CD4-positive, alpha-beta T cell treated with Interleukin-17A for 4 hours (primary cell): ENCODE results near the gene FIG4.
"Not testable (repeated sequence)": the region's sequence is repeated elsewhere in the genome, so short reads cannot be mapped to it uniquely, and the experiment has no call there.

ENCODE experiments used
- DNase-seq: peaks from one replicate; pipeline ENCODE4 v3.0.0-alpha.2; 2020; ENCODE audit warnings: mixed read lengths

FIG4 gene

DNA sequence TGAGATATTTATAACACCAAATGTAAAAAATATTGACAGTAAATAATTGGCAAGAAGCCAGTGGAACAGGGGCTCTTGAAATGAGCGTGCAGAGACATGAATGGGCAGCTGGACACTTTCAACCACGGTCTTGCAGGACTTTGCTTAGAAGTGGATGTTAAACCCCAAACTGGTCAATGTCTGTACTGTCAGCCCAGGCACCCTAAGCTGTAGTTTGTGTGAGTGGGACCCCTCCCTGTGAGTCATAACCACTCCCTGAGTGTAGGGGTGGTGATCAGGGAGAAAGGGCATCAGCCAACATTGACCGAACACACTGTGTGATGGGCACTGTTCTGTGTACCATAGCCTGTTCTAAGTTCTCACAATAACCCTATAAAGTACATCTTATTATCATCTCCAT is 108.6 kb downstream of the FIG4 start:
- DNase-seq = no peak

DNA sequence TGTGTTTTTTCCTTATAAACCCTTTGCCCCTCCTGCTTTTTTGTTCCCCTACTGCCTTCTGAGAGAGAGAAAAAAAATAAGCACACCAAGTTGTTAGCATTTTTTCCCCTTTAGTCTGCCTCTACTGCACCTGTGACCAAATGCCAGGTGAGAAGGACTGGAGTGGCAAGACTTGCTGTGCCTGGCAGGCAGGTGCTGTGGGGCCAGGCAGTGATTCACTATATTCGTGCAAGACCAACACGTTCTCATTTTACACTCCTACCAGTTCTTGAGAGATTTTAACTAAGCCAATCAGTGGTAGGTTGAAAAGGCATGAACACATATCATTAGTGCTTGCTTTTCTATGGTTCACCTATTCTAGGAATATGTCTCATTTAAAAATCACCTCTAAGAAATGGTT is 109.7 kb downstream of the FIG4 start:
- DNase-seq = no peak

DNA sequence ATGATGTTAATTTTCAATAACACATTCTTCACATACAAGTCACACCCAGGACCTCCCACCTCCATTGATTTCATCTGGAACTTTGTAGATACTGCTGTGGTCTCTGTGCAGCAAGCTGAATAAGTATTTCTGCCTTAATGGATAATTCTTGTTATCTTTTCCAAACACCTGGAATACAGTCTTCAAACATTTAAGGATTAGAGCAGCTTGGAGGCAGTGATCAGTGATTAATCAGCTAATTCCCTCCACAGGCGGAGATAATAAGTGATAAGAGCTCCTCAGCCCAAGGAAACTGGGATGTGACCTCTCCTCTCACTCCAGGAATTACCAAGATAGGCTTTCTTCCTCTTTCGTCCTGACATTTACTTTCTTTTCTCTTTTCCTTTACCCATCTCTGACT is 110.7 kb downstream of the FIG4 start:
- no peak for DNase-seq

DNA sequence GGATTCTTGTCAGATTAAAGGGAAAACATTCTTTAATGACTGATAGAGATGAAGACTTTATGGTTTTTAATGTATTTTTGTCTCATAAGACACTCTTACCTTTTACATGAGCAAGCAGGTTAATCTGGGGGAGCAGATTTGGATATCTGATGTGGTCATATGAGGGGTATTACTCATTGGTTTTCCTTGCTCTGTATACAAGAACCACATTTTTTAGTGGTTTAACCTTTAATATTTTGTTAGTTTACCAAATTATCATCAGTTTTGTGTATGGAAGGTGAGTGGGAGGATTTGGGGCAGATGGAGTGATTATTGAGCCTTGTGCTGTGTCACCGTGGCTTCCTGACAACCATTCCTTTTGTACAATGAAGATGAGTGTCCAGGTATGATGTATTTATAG is 112.9 kb downstream of the FIG4 start:
- no peak for DNase-seq

GRCh38 chr6:109807881-109808280 is 116.8 kb downstream of the FIG4 start:
- no peak for DNase-seq

DNA sequence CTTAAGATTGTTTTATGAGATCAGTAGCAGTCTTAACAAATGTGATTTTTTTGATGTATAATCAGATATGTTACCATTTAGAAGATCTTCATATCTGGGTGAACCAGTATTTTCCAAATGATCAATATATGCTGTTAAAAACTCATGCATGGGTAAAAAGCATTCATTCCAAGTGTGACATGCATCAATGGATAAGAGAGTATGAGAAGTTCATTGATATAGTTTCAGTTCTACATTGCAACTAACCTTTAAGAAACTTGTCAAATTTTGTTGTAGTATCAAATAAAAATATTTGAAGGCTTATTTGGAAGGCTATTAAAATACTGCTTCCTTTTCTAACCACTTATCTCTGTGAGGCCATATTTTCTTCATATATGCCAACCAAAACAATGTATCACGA is 117.7 kb downstream of the FIG4 start:
- no peak for DNase-seq

DNA sequence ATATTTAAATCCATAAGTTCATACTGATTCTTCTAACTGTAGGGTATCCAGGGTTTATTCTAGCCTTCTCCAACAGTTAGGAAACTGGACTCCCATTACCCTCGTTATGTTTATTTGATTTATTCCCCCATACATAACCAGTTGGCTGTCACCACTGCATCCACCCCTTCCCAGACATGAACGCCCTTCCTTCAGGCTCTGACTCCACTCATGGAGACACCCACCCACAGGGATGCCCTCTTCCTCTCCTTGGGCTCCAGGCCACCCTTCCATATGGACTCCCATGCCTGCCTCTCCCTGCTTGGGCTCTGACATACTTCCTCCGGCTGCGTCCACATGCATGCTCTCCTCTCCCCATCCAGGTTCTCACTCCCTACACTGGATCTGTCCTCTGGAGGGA is 124.0 kb downstream of the FIG4 start:
- no peak for DNase-seq

GRCh38 chr6:109816452-109817374 is 125.6 kb downstream of the FIG4 start:
- DNase-seq = no peak

- DNase-seq = no peak
Measured at GRCh38 chr6:109820706-109821350, 129.7 kb downstream of the FIG4 start.

DNA sequence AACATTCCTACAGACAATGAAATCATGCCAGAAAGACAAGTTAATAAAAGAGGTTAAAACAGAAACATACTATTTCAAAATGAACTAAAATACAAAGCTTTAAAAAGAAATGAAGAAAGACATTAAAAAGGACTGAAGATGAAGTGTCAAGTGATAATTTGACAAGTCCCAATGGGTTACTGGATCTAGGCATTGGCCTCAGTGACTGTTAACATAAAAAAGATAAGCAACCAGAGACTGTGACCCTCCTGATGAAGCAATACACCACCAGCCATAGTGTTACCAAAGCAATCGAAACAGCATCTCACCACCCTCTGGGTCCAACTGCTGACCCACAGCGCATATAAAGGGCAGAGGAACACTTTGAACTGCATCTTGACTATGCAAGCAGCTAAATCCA is 130.3 kb downstream of the FIG4 start:
- no peak for DNase-seq

GRCh38 chr6:109824105-109824504 is 133.0 kb downstream of the FIG4 start:
- no peak for DNase-seq

GRCh38 chr6:109826551-109826950 is 135.5 kb downstream of the FIG4 start:
- DNase-seq = no peak

DNA sequence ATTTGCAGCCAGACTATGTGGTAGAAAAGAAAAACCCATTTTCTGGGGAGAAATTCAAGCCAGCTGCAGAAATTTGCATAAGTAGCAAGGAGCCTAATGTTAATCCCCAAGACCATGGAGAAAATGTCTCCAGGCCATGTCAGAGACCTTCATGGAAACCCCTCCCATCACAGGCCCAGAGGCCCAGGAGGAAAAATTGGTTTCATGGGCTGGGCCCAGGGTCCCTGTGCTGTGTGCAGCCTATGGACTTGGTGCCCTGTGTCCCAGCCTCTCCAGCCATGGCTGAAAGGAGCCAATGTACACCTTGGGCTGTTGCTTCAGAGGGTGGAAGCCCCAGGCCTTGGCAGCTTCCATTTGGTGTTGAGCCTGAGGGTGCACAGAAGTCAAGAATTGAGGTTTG is 140.3 kb downstream of the FIG4 start:
- not testable (repeated sequence) for DNase-seq

DNA sequence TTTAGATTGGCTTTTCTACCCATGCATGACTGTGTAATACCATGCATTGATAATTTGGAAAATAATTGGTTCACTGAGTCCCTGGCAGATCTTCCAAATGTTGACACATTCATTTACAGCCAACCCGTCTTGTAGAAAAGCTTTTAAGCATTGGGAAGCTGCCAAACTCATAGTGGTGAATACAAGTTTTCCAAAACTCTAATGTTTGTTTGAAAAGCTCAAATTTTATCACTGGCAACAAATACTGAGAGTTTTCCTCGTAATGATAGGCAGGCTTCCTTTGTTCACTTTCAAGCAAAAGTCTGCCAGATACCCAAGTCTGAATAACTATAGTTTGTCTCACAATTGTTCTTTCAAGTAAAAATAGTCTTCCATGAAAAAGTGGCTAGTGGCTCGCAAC is 143.0 kb downstream of the FIG4 start:
- DNase-seq = no peak

- DNase-seq = no peak
Measured at GRCh38 chr6:109834595-109835437, 143.7 kb downstream of the FIG4 start.

DNA sequence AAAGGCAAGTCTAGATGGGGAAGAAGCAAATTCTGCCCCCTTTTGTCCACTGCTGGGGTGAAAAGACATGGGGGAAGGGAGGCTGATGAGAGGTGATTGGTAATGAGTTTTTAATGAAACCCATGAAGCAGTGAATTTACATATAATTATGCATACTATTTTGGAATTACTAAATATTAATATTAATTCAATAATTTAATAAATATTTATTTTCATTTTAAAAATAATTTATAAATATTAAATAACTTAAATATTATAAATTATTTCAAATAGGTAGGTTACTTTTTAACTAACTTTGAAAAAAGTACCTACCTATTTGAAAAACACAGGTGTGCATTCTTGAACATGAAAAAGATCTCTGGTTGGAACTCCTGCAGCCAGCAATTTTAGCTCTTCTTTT is 148.9 kb downstream of the FIG4 start:
- DNase-seq = no peak

- no peak for DNase-seq
Measured at GRCh38 chr6:109840796-109841195, 149.7 kb downstream of the FIG4 start.

DNA sequence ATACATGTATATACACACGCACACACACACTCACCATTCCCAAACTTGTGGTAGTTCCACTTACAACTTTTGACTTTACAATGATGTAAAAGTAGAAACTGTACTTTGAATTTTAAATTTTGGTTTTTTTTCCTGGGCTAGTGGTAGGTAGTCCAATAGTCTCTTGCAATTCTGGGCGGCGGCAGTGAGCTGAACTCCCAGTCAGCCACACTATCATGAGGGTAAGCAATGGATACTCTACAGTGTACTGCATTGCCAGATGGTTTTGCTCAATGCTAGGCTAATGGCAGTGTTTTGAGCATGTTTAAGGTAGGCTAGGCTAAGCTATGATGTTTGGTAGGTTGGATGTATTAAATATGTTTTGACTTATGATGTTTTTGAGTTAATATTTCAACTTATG is 150.8 kb downstream of the FIG4 start:
- no peak for DNase-seq

DNA sequence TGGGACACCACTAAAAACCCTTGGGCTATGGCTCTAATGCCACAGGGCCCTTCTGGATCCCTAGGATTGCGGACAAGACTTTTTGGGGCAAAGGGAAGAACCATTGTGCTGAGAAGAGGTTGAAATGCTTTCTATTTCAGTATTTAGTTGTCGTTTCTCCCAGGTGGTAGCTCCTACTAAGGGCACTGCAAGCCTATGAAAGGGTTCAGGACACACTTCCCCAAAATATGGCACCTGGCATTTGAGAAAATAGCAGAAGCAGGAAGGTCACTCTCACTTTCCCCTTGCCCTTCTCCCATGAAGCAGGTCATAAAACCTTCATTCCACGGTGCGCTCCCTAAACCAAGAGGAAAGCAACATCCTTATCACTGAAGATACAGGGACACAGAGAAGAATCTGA is 161.6 kb downstream of the FIG4 start:
- DNase-seq = no peak

- no peak for DNase-seq
Measured at GRCh38 chr6:109853426-109853825, 162.3 kb downstream of the FIG4 start.

- DNase-seq = no peak
Measured at GRCh38 chr6:109853951-109854350, 162.9 kb downstream of the FIG4 start.

DNA sequence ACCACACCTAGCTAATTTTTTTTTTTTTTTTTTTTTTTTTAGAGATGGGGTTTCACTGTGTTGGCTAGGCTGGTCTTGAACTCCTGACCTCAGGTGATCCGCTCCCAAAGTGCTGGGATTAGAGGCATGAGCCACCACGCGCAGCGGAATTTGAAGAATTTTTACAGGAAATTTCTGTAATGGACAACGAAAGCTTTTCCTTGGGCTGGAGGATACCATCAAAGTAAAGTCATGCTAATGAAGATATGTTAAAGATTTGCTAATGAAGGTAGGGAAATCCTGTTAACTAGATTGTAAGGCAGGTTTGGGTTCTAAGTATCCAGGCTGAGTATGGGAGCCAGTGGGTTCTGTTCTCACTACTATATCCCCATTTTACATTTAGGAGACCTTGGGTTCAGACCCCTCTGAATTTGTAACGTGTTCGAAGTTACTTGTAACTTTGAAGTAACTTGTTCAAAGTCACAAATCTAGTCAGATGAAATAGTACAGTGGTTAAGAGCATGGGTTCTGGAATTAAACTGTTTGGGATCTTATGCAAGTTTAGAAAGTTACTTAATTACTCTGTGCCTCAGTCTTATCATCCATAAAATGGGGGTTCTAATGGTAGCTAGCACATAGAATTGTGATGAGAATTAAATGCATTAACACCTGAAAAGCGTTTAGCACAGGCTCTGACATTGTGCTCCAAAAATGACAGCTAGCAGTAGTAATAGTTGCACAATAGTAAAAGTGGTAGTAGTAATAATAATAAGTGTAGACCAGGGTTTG is 163.6 kb downstream of the FIG4 start:
- no peak for DNase-seq
